GM21423 (cell line): Measurements from ENCODE around the gene TSKU.

Experiments
- ATAC-seq: cut with Tn5 transposase; IDR thresholded peaks from one replicate; pipeline ENCODE4 v1.9.1; 2021; ENCODE audit warnings: mild to moderate bottlenecking, moderate library complexity; ENCODE audit not compliant: unreplicated experiment

The TSKU gene

GRCh38 chr11:76769645-76770586 is 13.2 kb upstream of the TSKU start:
- no peak for ATAC-seq

GRCh38 chr11:76770642-76771445 is 12.3 kb upstream of the TSKU start:
- ATAC-seq: no peak

DNA sequence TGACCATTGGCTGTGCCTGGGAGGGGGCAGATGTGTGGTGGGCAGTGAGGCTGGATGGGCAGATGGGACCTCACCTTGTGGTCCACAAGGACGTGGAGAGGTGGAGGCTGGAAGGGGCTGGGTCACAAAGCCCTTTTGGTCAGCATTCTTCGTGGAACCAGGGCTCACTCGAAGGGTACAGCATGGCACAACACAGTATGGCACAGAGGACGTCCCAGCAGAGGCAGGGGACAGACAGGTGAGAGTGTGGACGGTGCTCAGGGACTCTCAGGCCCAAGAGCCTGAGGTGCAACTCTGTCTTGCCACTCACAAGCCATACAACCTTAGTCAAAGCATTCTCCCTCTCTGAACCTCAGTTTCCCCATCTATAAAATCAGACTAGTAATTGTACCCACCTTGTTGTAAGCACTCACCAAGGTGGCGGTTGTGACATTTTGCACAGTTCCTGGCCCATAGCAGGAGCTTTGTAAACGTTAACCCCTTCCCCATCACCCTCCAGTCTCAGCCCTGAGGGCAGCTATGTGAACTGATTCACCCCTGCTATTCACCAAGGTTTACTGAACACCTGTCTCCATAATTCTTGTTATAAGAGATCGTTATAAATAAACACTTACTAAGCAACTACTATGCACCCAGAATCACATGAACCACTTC is 11.6 kb upstream of the TSKU start:
- ATAC-seq: no peak

- ATAC-seq: no peak
These were observed 10.9 kb upstream of the TSKU start for GRCh38 chr11:76772100-76772782.

DNA sequence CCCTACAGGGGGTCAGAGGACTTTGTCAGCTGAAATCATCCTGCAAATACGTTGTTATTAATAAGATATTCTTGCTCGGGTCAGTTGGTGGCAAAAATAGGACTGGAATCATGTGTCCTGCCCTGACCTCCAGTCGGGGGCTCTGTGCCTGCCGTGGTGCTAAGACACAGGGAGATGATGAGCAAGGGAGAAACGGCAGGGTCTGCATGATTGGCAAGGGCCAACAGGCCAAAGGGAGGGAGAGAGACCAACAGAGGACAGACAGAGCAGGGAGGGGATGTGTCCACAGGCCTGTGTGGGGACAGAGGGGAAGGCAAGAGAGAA is 10.4 kb upstream of the TSKU start:
- no peak for ATAC-seq

- ATAC-seq: no peak
These were observed 9.2 kb upstream of the TSKU start for GRCh38 chr11:76773921-76774361.

- ATAC-seq: no peak
These were observed 6.7 kb upstream of the TSKU start for GRCh38 chr11:76776472-76776871.

DNA sequence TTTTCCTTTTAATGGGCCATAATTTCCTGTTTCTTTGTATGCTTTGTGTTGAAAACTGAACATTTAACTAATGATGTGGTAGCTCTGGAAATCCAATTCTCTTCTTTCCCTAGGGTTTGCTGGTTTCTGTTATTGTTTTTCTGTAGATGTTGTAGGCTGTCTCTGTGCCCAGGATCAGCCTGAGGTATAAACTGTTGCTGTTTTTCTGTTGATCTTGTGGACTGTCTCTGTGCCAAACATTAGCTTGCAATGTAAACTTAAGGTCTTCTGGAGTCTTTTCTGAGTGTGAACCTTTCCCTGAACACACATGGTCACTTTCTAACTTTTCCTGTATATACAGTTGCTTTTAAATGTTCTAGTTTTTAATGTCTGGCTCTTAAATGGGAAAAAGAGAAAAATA is 5.9 kb upstream of the TSKU start:
- ATAC-seq: no peak

DNA sequence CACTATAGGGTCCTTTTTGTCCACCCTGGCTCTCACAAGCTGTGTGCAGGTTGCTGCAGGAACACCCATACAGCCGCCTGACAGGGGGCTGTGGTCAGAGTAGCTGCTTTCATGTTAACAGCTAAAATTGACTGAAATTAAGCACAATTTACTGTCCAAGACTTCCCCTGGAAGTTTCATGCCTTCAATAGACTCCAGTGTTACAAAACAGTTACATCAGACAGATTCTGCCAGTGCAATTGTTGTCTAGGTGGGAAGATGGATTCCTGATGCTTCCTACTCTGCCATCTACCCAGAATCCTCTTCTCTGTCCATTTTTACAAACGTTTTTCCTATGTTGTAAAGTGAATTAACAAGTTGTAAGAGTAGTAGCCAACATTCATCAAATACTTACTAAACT is 5.3 kb upstream of the TSKU start:
- no peak for ATAC-seq

DNA sequence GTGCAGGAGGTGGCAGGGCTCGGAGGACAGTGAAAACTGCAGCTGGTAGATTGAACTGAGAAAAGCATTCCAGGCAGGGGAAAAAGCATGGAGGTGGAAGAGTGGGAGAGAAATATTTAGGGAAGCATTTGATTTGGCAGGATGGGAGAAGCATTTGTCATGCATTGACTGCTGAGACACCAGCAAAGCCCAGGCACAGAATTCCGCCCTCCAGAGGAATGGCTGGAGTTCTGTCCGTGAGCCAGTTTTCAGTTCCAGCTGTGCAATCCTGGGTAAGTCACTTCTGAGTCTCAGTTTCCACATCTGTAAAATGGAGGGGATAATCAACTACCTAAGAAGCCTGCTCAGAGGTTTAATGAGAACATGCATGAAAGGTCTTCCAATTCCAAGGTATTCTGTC is 4.3 kb upstream of the TSKU start:
- no peak for ATAC-seq

DNA sequence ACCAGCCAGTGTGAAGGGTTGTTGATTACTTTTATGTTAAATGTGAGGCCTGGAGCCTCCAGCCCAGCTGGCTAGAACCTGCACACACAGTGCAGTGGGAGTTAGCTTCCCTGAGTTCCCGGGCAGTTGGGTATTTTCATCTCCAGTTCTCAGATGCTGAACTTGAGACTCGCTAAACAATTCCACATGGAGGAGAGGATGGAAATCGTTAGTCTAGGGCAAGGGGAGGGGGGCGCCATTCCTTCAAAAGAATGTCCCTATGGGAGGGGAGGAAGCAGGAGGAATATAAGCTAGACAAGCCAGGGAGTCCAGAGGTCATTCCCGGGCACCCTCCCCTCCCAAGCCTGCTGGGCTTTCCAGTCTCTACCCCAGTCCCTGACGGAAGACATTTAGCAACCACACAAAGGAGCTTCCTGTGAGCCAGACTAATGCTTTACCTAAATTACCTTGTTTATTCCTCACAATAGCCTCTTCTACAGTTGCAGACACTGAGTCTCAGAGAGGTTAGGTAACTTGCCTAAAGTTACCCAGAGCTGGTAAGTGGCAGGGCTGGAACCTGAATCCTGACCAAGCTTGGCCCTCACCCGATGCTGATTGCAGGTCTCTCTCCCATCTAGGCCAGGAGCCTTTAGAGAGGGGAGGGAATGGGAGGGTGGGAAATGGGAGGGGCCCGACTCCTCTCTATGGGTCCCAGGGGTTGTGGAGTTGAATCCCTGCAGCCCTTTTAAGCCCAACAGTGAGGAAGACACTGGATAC is 1.9 kb upstream of the TSKU start:
- ATAC-seq: no peak

DNA sequence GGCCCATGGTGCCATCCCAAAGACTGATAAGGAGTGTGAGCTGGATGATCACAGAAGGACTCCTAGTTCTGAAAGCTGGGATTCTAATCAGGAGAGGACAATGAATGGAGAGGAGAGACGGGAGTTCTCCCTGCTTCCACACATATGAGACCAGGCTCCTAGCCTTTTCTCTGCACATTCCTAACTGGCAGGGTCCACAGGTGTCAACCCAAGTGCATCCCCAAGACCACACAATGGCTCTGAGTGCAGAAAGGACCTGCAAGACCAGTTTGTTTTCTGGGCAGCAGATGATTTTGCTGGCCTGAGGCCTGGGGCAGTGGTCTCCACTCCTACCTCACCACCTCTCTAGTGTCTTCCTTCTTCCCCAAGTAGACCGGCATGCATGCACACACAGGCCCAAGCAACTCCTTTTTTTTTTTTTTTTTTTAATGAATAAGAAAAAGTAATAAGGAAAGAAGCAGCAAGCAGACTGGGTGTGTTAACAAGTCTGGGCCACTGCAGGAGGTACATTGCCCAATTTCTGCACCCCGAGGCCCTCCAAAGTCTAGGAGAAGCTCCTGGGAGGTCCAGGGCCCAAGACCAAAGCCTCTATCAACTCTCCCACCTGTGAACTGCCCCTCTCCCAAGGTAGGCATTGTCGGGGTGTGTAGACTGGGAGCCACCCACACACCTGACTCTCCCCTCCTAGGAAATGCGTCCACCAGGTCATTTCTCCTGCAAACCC is 1.2 kb upstream of the TSKU start:
- no peak for ATAC-seq

- ATAC-seq: no peak
These were observed 444 bp upstream of the TSKU start for GRCh38 chr11:76782531-76783293.

DNA sequence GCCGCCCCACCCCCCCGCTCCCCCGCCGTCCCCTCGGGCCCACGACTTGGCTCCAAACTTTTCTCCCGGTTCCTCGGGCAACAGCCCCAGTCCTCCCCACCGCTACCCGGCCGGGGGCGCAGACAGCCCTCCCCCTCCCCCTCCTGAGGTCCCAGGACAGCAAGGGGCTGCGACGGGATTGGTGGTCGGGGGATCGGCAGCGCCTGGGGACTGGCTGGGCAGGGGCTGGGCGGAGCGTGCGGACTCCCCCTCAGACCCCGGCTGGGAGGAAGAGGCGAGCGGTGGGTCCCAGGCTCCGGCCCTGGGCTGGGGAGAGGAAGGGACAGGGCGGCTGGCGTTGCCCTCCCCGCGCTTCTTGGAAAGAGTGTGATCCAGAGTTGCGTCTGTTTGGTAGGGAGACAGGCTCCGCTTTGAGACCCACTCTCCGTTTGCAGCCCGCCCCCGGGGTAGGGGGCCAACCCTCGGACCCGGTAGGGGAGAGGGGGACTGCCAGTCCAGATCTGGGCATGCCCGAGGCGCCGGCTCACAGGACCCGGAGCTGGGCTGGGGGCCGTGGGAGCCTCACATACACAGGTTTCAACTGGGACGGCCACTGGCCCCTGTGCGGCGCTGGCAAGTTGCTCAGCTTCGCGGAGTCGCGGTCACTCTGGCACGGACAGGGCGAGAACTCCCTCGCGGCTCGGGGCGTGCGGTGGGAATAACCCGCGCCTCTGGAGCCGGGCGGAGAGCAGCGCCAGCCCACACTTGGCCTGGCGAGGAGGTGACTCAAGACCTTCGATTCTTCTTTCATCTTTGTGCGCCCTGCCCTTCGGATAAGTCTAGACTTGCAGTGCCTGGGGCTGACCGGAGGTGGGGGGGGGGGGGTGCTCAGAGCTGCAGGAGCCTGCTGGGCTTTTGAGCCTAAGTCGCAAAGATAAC is 999 bp downstream of the TSKU start:
- no peak for ATAC-seq

DNA sequence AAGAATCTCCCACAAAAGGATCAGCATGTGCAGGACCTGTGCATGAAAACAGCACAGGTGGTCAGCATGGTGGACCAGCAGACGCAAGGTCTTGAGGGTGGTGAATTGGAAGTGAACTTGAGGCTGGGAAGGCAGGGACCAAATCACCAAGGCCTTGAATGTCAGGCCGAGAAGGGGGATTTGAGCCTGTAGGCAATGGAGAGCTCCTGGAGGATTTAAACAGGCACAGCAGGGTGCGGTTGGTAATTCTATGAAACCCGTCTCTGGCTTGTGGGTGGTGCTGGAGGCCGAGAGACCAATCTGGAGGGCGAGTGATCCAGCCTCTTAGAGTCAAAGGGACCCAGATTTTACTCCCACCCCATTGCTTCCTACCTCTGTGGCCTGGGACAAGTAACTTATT is 2.4 kb downstream of the TSKU start:
- ATAC-seq: no peak

- ATAC-seq: no peak
These were observed 2.9 kb downstream of the TSKU start for GRCh38 chr11:76786016-76786415.

DNA sequence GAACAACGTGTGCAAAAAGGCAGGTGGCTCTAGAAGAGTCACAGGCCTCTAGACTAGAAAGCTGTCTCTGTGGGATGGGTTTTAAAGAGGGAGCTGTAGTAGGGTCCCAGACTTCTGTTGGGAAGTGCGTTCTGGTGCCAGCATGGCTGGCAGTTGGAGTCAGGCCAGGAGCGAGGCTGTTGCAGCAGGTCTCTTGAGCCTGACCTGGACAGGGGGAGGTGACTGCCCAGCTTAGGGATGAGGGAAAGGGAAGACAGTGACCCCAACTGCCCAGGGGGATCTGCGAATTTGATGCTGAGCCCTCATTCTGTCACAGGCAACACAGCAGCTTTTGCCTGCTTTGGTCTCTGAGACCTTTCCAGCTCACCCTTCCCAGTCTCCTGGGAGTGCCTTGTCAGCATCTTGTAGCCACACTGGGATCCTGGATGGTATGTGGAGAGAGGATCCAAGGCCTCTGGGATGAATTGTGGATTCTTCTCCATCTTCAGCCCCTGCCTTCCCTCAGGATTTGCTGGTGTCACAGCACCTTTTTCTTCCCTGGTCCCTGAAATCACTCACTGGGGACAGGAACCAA is 3.4 kb downstream of the TSKU start:
- no peak for ATAC-seq

- ATAC-seq: no peak
These were observed 4.1 kb downstream of the TSKU start for GRCh38 chr11:76787271-76787670.
